T-cell (primary cell): ENCODE data around the gene TTC1. TPM values are rescaled to one million over a fixed set of nuclear protein-coding genes. Genes with fewer than 3 reads are reported as not detected.
A peak's percentile ranks its signal among the peaks of the same experiment; 100 is the strongest.

Experiments used
- ATAC-seq, 4 experiments: fragments of 200-7000 bp in 3 of 4; fragments of 150-1000 bp in 1 of 4; cut with Tn5 transposase; replicated peaks in 1 of 4; 1 replicate in 3 of 4; 2 replicates in 1 of 4; pipeline ENCODE4 v1.10.0; 2021; ENCODE audit warnings: moderate library complexity in 3 of 4, mild to moderate bottlenecking in 2 of 4, moderate number of reproducible peaks in 1 of 4
- CTCF ChIA-PET, 2 donors: fragments of 300-600 bp; sonication (Branson Sonifier 250); formaldehyde crosslinking; loops; one replicate each; lab custom pipeline; 2022; ENCODE audit warnings: antibody characterized with exemption in 2 of 2; lab: Charles Lee
- POLR2A ChIA-PET, 2 donors: fragments of 300-600 bp; sonication (Branson Sonifier 250); formaldehyde crosslinking; loops; one replicate each; lab custom pipeline; 2022; ENCODE audit warnings: antibody characterized with exemption in 2 of 2; lab: Charles Lee
- DNase-seq, 35 experiments: peaks; one replicate each; pipeline versions ENCODE4 v3.0.0 to v3.0.0-alpha.2; 2013 to 2023
- H3K27ac ChIP-seq: one replicate; pipeline ENCODE4 v1.5.1; 2013; ENCODE audit warnings: low read length
- H3K27me3 ChIP-seq, 2 experiments: replicated peaks in 1 of 2; 1 replicate in 1 of 2; 2 replicates in 1 of 2; pipeline versions ENCODE4 v1.6.1 to v1.7.0; 2013; ENCODE audit warnings: low read length in 1 of 2, mixed read lengths in 1 of 2; ENCODE audit not compliant: control insufficient read depth in 2 of 2, insufficient read depth in 2 of 2; ENCODE audit errors: extremely low read depth in 1 of 2
- H3K36me3 ChIP-seq, 2 donors: 1 replicate in 1 of 2; 2 replicates in 1 of 2; pipeline versions ENCODE4 v1.6.1 to v1.7.0; 2013; ENCODE audit warnings: low read length in 1 of 2; ENCODE audit not compliant: control insufficient read depth in 2 of 2, insufficient read depth in 1 of 2; ENCODE audit errors: extremely low read depth in 1 of 2
- H3K4me1 ChIP-seq, 2 experiments: 1 replicate in 1 of 2; 2 replicates in 1 of 2; pipeline versions ENCODE4 v1.6.1 to v1.7.0; 2013; ENCODE audit warnings: low read length in 2 of 2, mixed read lengths in 1 of 2; ENCODE audit not compliant: insufficient read depth in 2 of 2, control insufficient read depth in 1 of 2; ENCODE audit errors: extremely low read depth in 1 of 2
- H3K4me3 ChIP-seq, 2 donors: 1 replicate in 1 of 2; 2 replicates in 1 of 2; pipeline versions ENCODE4 v1.5.1 to v1.7.0; 2013; ENCODE audit warnings: mild to moderate bottlenecking in 2 of 2, low read length in 1 of 2, moderate library complexity in 1 of 2; ENCODE audit not compliant: control insufficient read depth in 1 of 2; ENCODE audit errors: extremely low read depth in 1 of 2
- H3K9me3 ChIP-seq: 2 replicates; pipeline ENCODE4 v1.7.0; 2013
- H3K27ac Mint-ChIP-seq, 2 donors: one replicate each; pipeline ENCODE4 v1.8.0; 2020 to 2021; ENCODE audit warnings: mild to moderate bottlenecking in 2 of 2, mixed read lengths in 2 of 2
- H3K27me3 Mint-ChIP-seq, 2 donors: one replicate each; pipeline ENCODE4 v1.8.0; 2021 to 2022; ENCODE audit warnings: mixed read lengths in 2 of 2
- H3K36me3 Mint-ChIP-seq: one replicate; pipeline ENCODE4 v1.8.0; 2021; ENCODE audit warnings: mixed read lengths
- H3K4me1 Mint-ChIP-seq, 3 donors: one replicate each; pipeline ENCODE4 v1.8.0; 2020 to 2022; ENCODE audit warnings: mixed read lengths in 3 of 3, mild to moderate bottlenecking in 1 of 3
- H3K4me3 Mint-ChIP-seq, 3 donors: one replicate each; pipeline ENCODE4 v1.8.0; 2020 to 2022; ENCODE audit warnings: mild to moderate bottlenecking in 3 of 3, mixed read lengths in 3 of 3, moderate library complexity in 3 of 3
- H3K9me3 Mint-ChIP-seq, 3 donors: one replicate each; pipeline ENCODE4 v1.8.0; 2020 to 2022; ENCODE audit warnings: mixed read lengths in 3 of 3
- WGBS: methylation state at CpG from one replicate; pipeline ENCODE4 v1.1.5; 2013; ENCODE audit warnings: missing lambda C conversion rate; ENCODE audit not compliant: insufficient coverage; 5-methylcytosine and 5-hydroxymethylcytosine counted together
- total RNA-seq, 35 experiments: library from RNA in 6 of 35; stranded (reverse) in 6 of 35; fragments of 120-200 nt in 1 of 35; gene quantifications; one replicate each; pipeline versions ENCODE4 v1.2.1 to v1.2.4 and lab custom pipeline; 2013 to 2026

The TTC1 gene
- total RNA-seq, 5 donors from 2014 or later (not counting 1 experiment from before 2014, with no cell fraction given): 25.4 to 43.6 (median 37.3) TPM

- Histone ChIP-seq H3K9me3 (no peaks in the 10 kb centered on the region), H3K4me1 (no peaks in the 10 kb centered on the region), H3K4me3 (no peak overlapping the region), H3K27ac (no peak overlapping the region), H3K27me3 (no peaks in the 10 kb centered on the region), H3K36me3 (peaks cover 12 to 17% of the 10 kb centered on the region in 2 donors)
- POLR2A ChIA-PET: no interaction called here
- ATAC-seq (no peak), DNase-seq (no peak)
- Mint-ChIP-seq H3K27ac (no peak overlapping the region), H3K36me3 (peaks cover 29% of the 10 kb centered on the region), H3K4me3 (no peak overlapping the region), H3K9me3 (no peaks in the 10 kb centered on the region), H3K4me1 (peaks cover 0 to 8% (median 7%) of the 10 kb centered on the region in 3 donors), H3K27me3 (no peaks in the 10 kb centered on the region)
- WGBS: no CpG with 5 or more reads among the region's 1 CpG
- CTCF ChIA-PET: no interaction called here
These were observed 79.9 kb downstream of the TTC1 start for GRCh38 chr5:160088805-160089204.

DNA sequence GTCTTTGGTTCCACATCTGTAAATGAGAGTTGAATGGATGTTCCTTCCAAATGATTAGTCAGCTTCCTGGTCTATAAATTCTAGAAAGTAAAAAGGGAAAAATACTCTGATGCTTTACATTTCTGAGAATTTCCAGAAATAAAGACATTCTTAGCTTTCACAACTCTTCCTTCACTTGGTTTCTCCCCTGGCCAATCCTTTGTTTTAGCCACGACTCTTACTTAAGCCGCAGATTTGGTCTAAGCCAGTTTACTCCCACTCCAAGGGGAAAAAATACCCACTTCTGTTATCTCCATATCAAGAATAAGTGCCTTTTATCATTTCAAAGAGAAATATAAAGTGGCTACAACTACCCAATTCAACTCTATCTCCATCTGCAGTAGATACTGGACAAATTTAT, 80.6 kb downstream of the TTC1 start:
- Histone ChIP-seq H3K27ac (no peak overlapping the region), H3K9me3 (no peaks in the 10 kb centered on the region), H3K4me3 (no peak overlapping the region), H3K4me1 (no peaks in the 10 kb centered on the region), H3K27me3 (no peaks in the 10 kb centered on the region), H3K36me3 (peaks cover 12 to 18% of the 10 kb centered on the region in 2 donors)
- Mint-ChIP-seq H3K36me3 (peaks cover 36% of the 10 kb centered on the region), H3K4me3 (no peak overlapping the region), H3K27ac (no peak overlapping the region), H3K27me3 (no peaks in the 10 kb centered on the region), H3K9me3 (no peaks in the 10 kb centered on the region), H3K4me1 (peaks cover 6 to 10% (median 7%) of the 10 kb centered on the region in 3 donors)
- no peak for DNase-seq
- ATAC-seq: no peak
- CTCF ChIA-PET: no interaction called here
- POLR2A ChIA-PET: no interaction called here
- no CpG with 5 or more reads among the region's 2 CpGs for WGBS

DNA sequence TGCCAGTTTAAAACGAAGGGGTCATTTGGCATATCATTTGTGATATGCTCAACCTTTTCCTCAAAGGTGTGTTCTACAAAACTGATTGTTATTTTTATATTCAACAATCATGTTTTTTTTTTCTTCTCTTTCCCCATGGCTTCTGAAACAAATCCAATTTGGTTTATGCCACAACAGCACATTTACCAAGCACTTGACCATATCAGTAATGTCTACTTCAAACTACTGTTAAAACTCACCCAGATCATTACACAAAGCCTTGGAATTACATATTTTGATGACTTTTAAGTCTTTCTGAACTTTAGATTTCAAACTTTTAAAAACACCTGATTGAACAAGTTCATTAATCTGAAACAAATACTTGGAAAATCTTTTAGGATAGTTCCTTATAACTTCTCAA, 81.1 kb downstream of the TTC1 start:
- DNase-seq (no peak), ATAC-seq (no peak)
- ChIA-PET CTCF (no interaction called here), POLR2A (no interaction called here)
- Mint-ChIP-seq H3K27me3 (no peaks in the 10 kb centered on the region), H3K4me3 (no peak overlapping the region), H3K36me3 (peaks cover 37% of the 10 kb centered on the region), H3K27ac (no peak overlapping the region), H3K9me3 (no peaks in the 10 kb centered on the region), H3K4me1 (peaks cover 7 to 10% (median 7%) of the 10 kb centered on the region in 3 donors)
- Histone ChIP-seq H3K36me3 (peaks cover 12 to 18% of the 10 kb centered on the region in 2 donors), H3K27me3 (no peaks in the 10 kb centered on the region), H3K4me3 (no peak overlapping the region), H3K9me3 (no peaks in the 10 kb centered on the region), H3K4me1 (no peaks in the 10 kb centered on the region), H3K27ac (no peak overlapping the region)
- WGBS: no CpG with 5 or more reads among the region's 1 CpG

GRCh38 chr5:160092514-160092913, 83.6 kb downstream of the TTC1 start:
- Mint-ChIP-seq H3K4me3 (no peak overlapping the region), H3K9me3 (no peaks in the 10 kb centered on the region), H3K27me3 (no peaks in the 10 kb centered on the region), H3K27ac (no peak overlapping the region), H3K4me1 (peaks cover 7 to 12% (median 7%) of the 10 kb centered on the region in 3 donors), H3K36me3 (peaks cover 42% of the 10 kb centered on the region)
- ChIA-PET POLR2A (no interaction called here), CTCF (interaction anchor here (0.6 to 0.9 kb wide), 2 partner anchors 26 to 1932 kb away, joined by 3 to 6 read pairs; partner anchors contain the start of gene PWWP2A (in 1 of the 2))
- Histone ChIP-seq H3K27me3 (no peaks in the 10 kb centered on the region), H3K36me3 (peaks cover 12 to 20% of the 10 kb centered on the region in 2 donors), H3K4me3 (no peak overlapping the region), H3K27ac (no peak overlapping the region), H3K4me1 (no peaks in the 10 kb centered on the region), H3K9me3 (no peaks in the 10 kb centered on the region)
- ATAC-seq: no peak
- DNase-seq: no peak
- whole genome bisulfite sequencing: 100% methylated on average over 5 of the region's 7 CpGs

GRCh38 chr5:160092960-160093707, 84.2 kb downstream of the TTC1 start:
- peaks cover 45% of the 10 kb centered on the region for H3K36me3 Mint-ChIP-seq

GRCh38 chr5:160096178-160096577, 87.2 kb downstream of the TTC1 start:
- CTCF ChIA-PET: no interaction called here
- DNase-seq: no peak
- peaks cover 42% of the 10 kb centered on the region for H3K36me3 Mint-ChIP-seq

More at GRCh38 chr5:160092960-160093707, 84.2 kb downstream of the TTC1 start:
- ChIA-PET CTCF (interaction anchor here (0.6 to 0.9 kb wide), 2 partner anchors 26 to 1932 kb away, joined by 3 to 6 read pairs; partner anchors contain the start of gene PWWP2A (in 1 of the 2)), POLR2A (interaction anchor here in 1 of 2 donors (0.6 kb wide), 2 partner anchors 26 to 230 kb away, joined by 3 to 5 read pairs; no protein-coding TSS in a partner anchor)
- no peak overlapping the region for H3K4me3 ChIP-seq
- peaks cover 12 to 20% of the 10 kb centered on the region in 2 donors for H3K36me3 ChIP-seq
- no peaks in the 10 kb centered on the region for H3K9me3 ChIP-seq
- H3K27ac Mint-ChIP-seq: peak overlapping the region in 1 of 2 donors; percentile 34
- H3K4me1 Mint-ChIP-seq: peaks cover 7 to 12% (median 9%) of the 10 kb centered on the region in 3 donors
- DNase-seq (no peak), ATAC-seq (no peak)
- no peak overlapping the region for H3K27ac ChIP-seq
- WGBS: 75% methylated on average over 4 of the region's 11 CpGs
- no peaks in the 10 kb centered on the region for H3K27me3 ChIP-seq
- H3K4me1 ChIP-seq: no peaks in the 10 kb centered on the region
- no peaks in the 10 kb centered on the region for H3K9me3 Mint-ChIP-seq
- H3K4me3 Mint-ChIP-seq: no peak overlapping the region
- H3K27me3 Mint-ChIP-seq: no peaks in the 10 kb centered on the region

More at GRCh38 chr5:160096178-160096577, 87.2 kb downstream of the TTC1 start:
- Mint-ChIP-seq H3K27me3 (no peaks in the 10 kb centered on the region), H3K27ac (no peak overlapping the region), H3K4me1 (peaks cover 7% of the 10 kb centered on the region in 3 donors), H3K4me3 (no peak overlapping the region), H3K9me3 (no peaks in the 10 kb centered on the region)
- no peaks in the 10 kb centered on the region for H3K4me1 ChIP-seq
- no peak for ATAC-seq
- no peaks in the 10 kb centered on the region for H3K9me3 ChIP-seq
- 100% methylated on average over 2 of the region's 2 CpGs for WGBS
- H3K4me3 ChIP-seq: no peak overlapping the region
- POLR2A ChIA-PET: no interaction called here
- H3K27ac ChIP-seq: no peak overlapping the region
- no peaks in the 10 kb centered on the region for H3K27me3 ChIP-seq
- peaks cover 15 to 23% of the 10 kb centered on the region in 2 donors for H3K36me3 ChIP-seq
